ENCODE data around the gene ANXA2. TPM values are rescaled to one million over a fixed set of nuclear protein-coding genes. Genes with fewer than 3 reads are reported as not detected.

The ANXA2 gene
- total and polyA plus RNA-seq, 2 experiments from 2014 or later, result 202 to 225 TPM

DNA sequence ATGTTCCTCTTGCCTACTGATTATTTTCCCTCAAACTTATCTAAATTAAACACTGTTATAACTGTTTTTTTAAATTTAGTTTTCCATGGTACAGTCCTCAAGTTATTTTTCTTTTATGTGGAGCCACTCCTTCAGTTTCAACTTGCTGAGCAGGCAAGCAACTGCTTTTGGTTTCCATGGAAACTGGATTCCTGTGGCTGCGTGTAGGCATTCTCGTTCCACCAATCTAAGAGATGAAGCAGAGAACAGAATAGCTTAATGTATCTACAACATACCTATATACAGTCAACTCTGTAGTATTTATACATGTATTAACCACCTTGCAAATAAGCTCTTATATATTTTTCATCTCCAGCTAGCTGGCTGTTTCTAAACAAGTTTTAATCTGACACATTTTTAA, 25.8 kb upstream of the ANXA2 start:
- H3K27me3 ChIP-seq (ENCODE audit: insufficient read depth), result no peaks in the 10 kb centered on the region
- H3K4me3 ChIP-seq, result no peak overlapping the region
- ATAC-seq (peak; percentile 68), DNase-seq (ENCODE audit: low spot score) (peak; percentile 77)
- Mint-ChIP-seq H3K4me1 (peaks cover 6% of the 10 kb centered on the region; the same call in 2 of the 3 replicates), H3K4me3 (no peak overlapping the region), H3K27me3 (ENCODE audit: insufficient read depth, low read depth, poor library complexity) (no peaks in the 10 kb centered on the region), H3K27ac (no peak overlapping the region; the same call in 1 of the 2 replicates), H3K9me3 (no peaks in the 10 kb centered on the region), H3K36me3 (ENCODE audit: low read depth) (peaks cover 14% of the 10 kb centered on the region; the same call in 2 of the 3 replicates)
- peaks cover 8% of the 10 kb centered on the region; the same call in 1 of the 2 replicates for H3K36me3 ChIP-seq (ENCODE audit: insufficient read depth)
- TF ChIP-seq ZNF331 (CRISPR knock-in tag; IDR thresholded peaks at IDR 0.05; ENCODE audit: low read depth) (no peak), REST (IDR thresholded peaks at IDR 0.05; ENCODE audit: unreplicated experiment) (no peak), EZH2phosphoT487 (IDR thresholded peaks at IDR 0.05; ENCODE audit: unreplicated experiment) (no peak), STAT1 (IDR thresholded peaks at IDR 0.05; ENCODE audit: unreplicated experiment) (no peak)
- TF ChIP-seq, protein P1, sequence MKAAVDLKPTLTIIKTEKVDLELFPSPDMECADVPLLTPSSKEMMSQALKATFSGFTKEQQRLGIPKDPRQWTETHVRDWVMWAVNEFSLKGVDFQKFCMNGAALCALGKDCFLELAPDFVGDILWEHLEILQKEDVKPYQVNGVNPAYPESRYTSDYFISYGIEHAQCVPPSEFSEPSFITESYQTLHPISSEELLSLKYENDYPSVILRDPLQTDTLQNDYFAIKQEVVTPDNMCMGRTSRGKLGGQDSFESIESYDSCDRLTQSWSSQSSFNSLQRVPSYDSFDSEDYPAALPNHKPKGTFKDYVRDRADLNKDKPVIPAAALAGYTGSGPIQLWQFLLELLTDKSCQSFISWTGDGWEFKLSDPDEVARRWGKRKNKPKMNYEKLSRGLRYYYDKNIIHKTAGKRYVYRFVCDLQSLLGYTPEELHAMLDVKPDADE (IDR thresholded peaks at IDR 0.05), result no peak
- H3K79me2 ChIP-seq (replicated peaks; ENCODE audit: insufficient read depth), result no peaks in the 10 kb centered on the region
- no peak overlapping the region for H3K4me2 ChIP-seq
- no peak overlapping the region for H3K27ac ChIP-seq (ENCODE audit: low read depth)
- no peaks in the 10 kb centered on the region for H3K4me1 ChIP-seq (ENCODE audit: insufficient read depth)
- H3F3A ChIP-seq (replicated peaks; ENCODE audit: low read depth), result no peaks in the 10 kb centered on the region
- no peaks in the 10 kb centered on the region for H4K20me1 ChIP-seq (replicated peaks; ENCODE audit: insufficient read depth)
- H2AFZ ChIP-seq, result no peak overlapping the region
- no peaks in the 10 kb centered on the region for H3K9me2 ChIP-seq (ENCODE audit: insufficient read depth)

DNA sequence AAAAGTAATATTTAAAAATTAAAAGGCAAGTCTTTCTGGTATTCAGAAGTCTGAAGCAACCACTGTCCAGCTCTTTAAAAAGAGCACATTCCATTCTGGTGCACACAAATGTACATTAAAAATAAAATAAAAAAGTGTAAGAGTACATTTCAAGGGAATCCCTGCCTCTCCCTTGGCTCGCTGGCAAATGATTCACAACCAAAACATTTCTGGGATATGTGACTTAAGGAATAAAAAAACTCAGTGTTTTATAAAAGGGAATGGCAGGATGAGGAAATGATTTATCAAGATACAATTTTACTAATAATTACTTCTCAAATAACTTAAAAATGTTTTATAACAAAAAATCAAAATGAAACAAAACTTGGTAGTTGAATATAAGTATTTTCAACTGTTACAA, 23.8 kb upstream of the ANXA2 start:
- no peaks in the 10 kb centered on the region for H4K20me1 ChIP-seq (replicated peaks; ENCODE audit: insufficient read depth)
- peaks cover 8% of the 10 kb centered on the region; the same call in 2 of the 3 replicates for H3K36me3 Mint-ChIP-seq (ENCODE audit: low read depth)
- no peaks in the 10 kb centered on the region for H3K4me1 ChIP-seq (ENCODE audit: insufficient read depth)
- H3K4me3 ChIP-seq, result no peak overlapping the region
- H3K4me2 ChIP-seq, result no peak overlapping the region
- H3K27ac ChIP-seq (ENCODE audit: low read depth), result no peak overlapping the region
- H2AFZ ChIP-seq, result no peak overlapping the region
- H3K27me3 Mint-ChIP-seq (ENCODE audit: insufficient read depth, low read depth, poor library complexity), result no peaks in the 10 kb centered on the region
- H3K9me3 Mint-ChIP-seq, result no peaks in the 10 kb centered on the region
- H3K4me1 Mint-ChIP-seq, result peaks cover 6% of the 10 kb centered on the region; the same call in 2 of the 3 replicates
- no peaks in the 10 kb centered on the region for H3K36me3 ChIP-seq (ENCODE audit: insufficient read depth)
- no peaks in the 10 kb centered on the region for H3K9me2 ChIP-seq (ENCODE audit: insufficient read depth)
- no peak overlapping the region for H3K4me3 Mint-ChIP-seq
- no peak for DNase-seq (ENCODE audit: low spot score)
- no peaks in the 10 kb centered on the region for H3K79me2 ChIP-seq (replicated peaks; ENCODE audit: insufficient read depth)
- no peak for ATAC-seq
- H3F3A ChIP-seq (replicated peaks; ENCODE audit: low read depth), result no peaks in the 10 kb centered on the region
- no peaks in the 10 kb centered on the region for H3K27me3 ChIP-seq (ENCODE audit: insufficient read depth)
- H3K27ac Mint-ChIP-seq, result no peak overlapping the region
- TF ChIP-seq NANOG (IDR thresholded peaks at IDR 0.05; ENCODE audit: borderline replicate concordance) (no peak), STAT1 (IDR thresholded peaks at IDR 0.05; ENCODE audit: unreplicated experiment) (no peak), EZH2phosphoT487 (IDR thresholded peaks at IDR 0.05; ENCODE audit: unreplicated experiment) (no peak), EZH2 (IDR thresholded peaks at IDR 0.05; ENCODE audit: low read depth, unreplicated experiment) (no peak), CTCF (conservative IDR thresholded peaks at IDR 0.05; ENCODE audit: low read depth in 2 of 2) (no peak)
- TF ChIP-seq, protein P2, sequence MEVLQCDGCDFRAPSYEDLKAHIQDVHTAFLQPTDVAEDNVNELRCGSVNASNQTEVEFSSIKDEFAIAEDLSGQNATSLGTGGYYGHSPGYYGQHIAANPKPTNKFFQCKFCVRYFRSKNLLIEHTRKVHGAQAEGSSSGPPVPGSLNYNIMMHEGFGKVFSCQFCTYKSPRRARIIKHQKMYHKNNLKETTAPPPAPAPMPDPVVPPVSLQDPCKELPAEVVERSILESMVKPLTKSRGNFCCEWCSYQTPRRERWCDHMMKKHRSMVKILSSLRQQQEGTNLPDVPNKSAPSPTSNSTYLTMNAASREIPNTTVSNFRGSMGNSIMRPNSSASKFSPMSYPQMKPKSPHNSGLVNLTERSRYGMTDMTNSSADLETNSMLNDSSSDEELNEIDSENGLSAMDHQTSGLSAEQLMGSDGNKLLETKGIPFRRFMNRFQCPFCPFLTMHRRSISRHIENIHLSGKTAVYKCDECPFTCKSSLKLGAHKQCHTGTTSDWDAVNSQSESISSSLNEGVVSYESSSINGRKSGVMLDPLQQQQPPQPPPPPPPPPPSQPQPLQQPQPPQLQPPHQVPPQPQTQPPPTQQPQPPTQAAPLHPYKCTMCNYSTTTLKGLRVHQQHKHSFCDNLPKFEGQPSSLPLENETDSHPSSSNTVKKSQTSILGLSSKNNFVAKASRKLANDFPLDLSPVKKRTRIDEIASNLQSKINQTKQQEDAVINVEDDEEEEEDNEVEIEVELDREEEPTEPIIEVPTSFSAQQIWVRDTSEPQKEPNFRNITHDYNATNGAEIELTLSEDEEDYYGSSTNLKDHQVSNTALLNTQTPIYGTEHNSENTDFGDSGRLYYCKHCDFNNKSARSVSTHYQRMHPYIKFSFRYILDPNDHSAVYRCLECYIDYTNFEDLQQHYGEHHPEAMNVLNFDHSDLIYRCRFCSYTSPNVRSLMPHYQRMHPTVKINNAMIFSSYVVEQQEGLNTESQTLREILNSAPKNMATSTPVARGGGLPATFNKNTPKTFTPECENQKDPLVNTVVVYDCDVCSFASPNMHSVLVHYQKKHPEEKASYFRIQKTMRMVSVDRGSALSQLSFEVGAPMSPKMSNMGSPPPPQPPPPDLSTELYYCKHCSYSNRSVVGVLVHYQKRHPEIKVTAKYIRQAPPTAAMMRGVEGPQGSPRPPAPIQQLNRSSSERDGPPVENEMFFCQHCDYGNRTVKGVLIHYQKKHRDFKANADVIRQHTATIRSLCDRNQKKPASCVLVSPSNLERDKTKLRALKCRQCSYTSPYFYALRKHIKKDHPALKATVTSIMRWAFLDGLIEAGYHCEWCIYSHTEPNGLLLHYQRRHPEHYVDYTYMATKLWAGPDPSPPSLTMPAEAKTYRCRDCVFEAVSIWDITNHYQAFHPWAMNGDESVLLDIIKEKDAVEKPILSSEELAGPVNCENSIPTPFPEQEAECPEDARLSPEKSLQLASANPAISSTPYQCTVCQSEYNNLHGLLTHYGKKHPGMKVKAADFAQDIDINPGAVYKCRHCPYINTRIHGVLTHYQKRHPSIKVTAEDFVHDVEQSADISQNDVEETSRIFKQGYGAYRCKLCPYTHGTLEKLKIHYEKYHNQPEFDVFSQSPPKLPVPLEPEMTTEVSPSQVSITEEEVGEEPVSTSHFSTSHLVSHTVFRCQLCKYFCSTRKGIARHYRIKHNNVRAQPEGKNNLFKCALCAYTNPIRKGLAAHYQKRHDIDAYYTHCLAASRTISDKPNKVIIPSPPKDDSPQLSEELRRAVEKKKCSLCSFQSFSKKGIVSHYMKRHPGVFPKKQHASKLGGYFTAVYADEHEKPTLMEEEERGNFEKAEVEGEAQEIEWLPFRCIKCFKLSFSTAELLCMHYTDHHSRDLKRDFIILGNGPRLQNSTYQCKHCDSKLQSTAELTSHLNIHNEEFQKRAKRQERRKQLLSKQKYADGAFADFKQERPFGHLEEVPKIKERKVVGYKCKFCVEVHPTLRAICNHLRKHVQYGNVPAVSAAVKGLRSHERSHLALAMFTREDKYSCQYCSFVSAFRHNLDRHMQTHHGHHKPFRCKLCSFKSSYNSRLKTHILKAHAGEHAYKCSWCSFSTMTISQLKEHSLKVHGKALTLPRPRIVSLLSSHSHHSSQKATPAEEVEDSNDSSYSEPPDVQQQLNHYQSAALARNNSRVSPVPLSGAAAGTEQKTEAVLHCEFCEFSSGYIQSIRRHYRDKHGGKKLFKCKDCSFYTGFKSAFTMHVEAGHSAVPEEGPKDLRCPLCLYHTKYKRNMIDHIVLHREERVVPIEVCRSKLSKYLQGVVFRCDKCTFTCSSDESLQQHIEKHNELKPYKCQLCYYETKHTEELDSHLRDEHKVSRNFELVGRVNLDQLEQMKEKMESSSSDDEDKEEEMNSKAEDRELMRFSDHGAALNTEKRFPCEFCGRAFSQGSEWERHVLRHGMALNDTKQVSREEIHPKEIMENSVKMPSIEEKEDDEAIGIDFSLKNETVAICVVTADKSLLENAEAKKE (CRISPR knock-in tag; IDR thresholded peaks at IDR 0.05), result no peak

Data from GM23338 (cell line).